HG03520 (cell line): ENCODE measurements around the gene CAMK4.

Source experiments
- ATAC-seq: cut with Tn5 transposase; IDR thresholded peaks from one replicate; pipeline ENCODE4 v1.9.1; 2021; ENCODE audit warnings: mild to moderate bottlenecking, moderate library complexity; ENCODE audit not compliant: unreplicated experiment

Gene CAMK4

GRCh38 chr5:111520908-111521307 is 296.7 kb downstream of the CAMK4 start:
- no peak for ATAC-seq

DNA sequence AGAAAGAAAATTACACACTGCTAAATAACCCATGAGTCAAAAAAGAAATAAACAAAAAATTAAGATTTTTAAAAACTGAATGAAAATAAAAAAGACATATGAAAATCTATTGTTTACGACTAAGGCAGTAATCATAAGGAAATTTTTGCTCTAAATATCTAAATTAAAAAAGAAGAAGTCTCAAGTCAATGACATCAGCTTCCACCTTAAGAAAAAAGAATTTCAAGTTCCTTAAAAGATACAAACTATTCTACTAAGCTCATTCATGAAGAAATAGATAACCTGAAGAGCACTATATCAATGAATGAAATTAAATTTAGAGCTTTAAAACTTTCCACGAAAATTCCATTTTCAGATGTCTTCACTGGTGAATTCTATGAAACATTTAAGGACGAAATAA is 303.9 kb downstream of the CAMK4 start:
- ATAC-seq = no peak

GRCh38 chr5:111530298-111530740 is 306.1 kb downstream of the CAMK4 start:
- ATAC-seq = no peak

- ATAC-seq = no peak
These were observed 308.9 kb downstream of the CAMK4 start for GRCh38 chr5:111532886-111533582.

- no peak for ATAC-seq
These were observed 311.8 kb downstream of the CAMK4 start for GRCh38 chr5:111535879-111536549.

GRCh38 chr5:111537141-111538024 is 313.2 kb downstream of the CAMK4 start:
- ATAC-seq = no peak
